Epithelial cell of proximal tubule (primary cell): ENCODE data around the gene NBAS. TPM values are rescaled to one million over a fixed set of nuclear protein-coding genes. Genes with fewer than 3 reads are reported as not detected.

Experiments
- DNase-seq: peaks from one replicate; pipeline ENCODE4 v3.0.0-alpha.2; 2011; ENCODE audit warnings: low read depth
- H3K4me3 ChIP-seq: 2 replicates; pipeline ENCODE4 v1.5.1; 2011; ENCODE audit warnings: low read depth, mild to moderate bottlenecking, low read length
- CTCF ChIP-seq: conservative IDR thresholded peaks from 2 replicates; pipeline ENCODE4 v1.5.1; 2012; ENCODE audit warnings: low read depth, mild to moderate bottlenecking, low read length
- total RNA-seq: library from RNA; depleted of rRNA; stranded (reverse); fragments of >200 nt; gene quantifications from 2 replicates; pipeline ENCODE4 v1.2.3, GENCODE V29; 2015

Gene NBAS
- total RNA-seq, 1 donor from 2014 or later, result 48.4 TPM

DNA sequence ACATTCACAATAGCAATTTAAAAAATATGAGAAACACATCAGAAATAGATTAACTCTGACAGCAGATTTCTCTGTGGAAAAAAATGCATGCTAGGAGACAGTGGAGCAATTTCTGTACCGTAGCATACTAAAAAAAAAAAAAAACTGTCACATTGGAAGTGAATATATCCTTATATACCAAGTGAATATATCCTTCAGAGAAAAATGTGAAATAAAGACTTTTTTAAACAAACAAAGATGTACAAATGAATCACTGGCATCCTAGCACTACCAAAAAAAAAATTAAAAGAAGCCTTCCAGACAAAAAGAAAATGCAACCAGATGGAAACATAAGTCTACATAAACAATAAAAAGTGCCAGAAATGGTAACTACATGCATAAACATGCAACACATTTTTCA, 169.4 kb downstream of the NBAS start:
- no peak for TF ChIP-seq CTCF
- H3K4me3 ChIP-seq, result no peak overlapping the region
- DNase-seq, result no peak

- DNase-seq, result no peak
These were observed 171.2 kb downstream of the NBAS start for GRCh38 chr2:15389895-15390294.

DNA sequence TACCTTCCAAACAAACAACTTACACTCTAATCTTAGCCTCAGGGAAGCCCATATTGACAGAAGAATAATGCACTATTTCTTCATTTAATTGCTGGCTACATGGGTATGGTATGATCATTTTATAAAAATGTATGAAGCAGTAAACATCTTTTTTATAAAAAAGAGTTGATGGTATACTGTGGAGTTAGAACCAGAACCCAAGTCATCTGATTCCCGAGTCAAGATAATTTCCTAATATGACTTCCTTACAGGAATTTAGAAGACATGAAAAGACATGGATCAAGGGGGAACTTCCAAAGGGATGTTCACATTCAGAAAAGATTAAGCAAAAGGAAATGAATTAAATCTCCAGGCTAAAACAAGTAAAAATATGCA, 171.8 kb downstream of the NBAS start:
- TF ChIP-seq CTCF, result no peak
- no peak overlapping the region for H3K4me3 ChIP-seq
- DNase-seq, result no peak

More at GRCh38 chr2:15389895-15390294, 171.2 kb downstream of the NBAS start:
- TF ChIP-seq CTCF, result no peak
- H3K4me3 ChIP-seq, result no peak overlapping the region

- no peak for DNase-seq
- TF ChIP-seq CTCF, result no peak
- H3K4me3 ChIP-seq, result no peak overlapping the region
These were observed 172.5 kb downstream of the NBAS start for GRCh38 chr2:15388406-15389325.

GRCh38 chr2:15385184-15385583, 175.9 kb downstream of the NBAS start:
- H3K4me3 ChIP-seq, result no peak overlapping the region
- TF ChIP-seq CTCF, result no peak
- no peak for DNase-seq

DNA sequence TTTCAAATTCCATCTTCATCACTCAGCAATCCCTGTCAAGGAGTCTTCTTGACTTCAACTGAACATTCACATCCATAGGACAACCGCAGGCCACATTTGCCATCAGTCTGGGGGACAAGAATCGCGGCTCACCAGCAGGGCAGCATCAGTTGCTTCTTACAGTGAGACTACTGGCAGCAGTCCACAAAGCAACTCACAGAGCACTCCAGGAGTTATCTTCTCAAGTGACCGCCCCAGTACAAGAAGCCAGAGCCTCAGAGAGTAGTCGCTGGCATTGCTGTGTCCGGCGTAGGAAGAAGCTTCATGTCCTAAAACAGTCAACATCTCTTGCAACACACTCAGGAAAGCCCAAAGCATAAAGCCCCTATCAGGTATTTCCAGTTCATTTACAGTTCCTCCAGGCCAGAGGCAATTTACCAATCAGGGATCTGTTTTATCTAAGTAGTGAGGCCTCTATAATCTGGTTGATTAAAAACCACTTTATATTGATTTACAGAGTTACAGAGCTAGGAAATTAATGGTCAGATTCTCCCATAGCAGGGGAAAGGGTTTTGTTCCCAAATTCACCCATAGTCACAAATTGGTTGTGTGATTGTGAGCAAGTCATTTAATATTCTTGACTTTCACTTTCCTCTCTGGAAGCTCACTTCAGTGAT, 177.3 kb downstream of the NBAS start:
- no peak for TF ChIP-seq CTCF
- H3K4me3 ChIP-seq, result no peak overlapping the region
- DNase-seq, result no peak
